ENCODE measurements around the gene ARHGAP45.

The ARHGAP45 gene

GRCh38 chr19:1070931-1071791 lies 4.2 kb downstream of the ARHGAP45 start:
- no peak for DNase-seq

GRCh38 chr19:1072371-1073015 lies 5.5 kb downstream of the ARHGAP45 start:
- no peak for DNase-seq

DNA sequence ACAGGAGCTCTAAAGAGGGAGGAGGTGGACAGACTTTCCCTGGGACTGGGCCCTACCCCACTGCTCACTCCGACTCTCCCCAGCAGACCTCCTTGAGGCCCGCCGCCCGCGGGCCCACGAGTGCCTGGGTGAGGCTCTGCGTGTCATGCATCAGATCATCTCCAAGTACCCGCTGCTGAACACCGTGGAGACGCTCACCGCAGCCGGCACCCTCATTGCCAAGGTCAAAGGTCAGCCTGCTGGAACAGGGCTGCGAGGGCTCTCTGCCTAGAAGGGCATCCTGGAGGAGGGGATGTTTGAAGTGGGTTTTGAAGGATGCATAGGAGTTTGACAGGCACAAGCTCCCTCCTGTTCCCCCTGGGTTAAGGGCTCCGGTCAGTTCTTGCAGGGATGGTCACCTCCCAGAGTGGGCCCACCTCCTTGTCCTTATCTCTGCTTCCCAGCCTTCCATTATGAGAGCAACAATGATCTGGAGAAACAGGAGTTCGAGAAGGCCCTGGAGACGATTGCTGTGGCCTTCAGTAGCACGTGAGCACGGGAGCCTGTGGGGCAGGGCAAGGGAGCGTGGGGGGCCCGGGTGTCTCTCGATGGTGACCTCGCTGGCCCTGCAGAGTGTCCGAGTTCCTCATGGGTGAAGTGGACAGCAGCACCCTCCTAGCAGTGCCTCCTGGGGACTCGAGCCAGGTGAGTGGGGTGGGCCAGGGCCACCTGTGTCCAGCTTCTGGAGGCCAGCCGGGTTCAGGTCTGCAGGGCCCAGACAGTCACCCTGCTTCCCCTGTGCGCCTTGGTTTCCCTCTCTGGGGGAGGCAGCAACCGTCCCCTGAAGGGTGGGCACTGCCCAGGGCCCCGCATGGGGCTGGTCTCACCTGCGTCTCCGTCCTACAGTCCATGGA lies 6.3 kb downstream of the ARHGAP45 start:
- DNase-seq = no peak

DNA sequence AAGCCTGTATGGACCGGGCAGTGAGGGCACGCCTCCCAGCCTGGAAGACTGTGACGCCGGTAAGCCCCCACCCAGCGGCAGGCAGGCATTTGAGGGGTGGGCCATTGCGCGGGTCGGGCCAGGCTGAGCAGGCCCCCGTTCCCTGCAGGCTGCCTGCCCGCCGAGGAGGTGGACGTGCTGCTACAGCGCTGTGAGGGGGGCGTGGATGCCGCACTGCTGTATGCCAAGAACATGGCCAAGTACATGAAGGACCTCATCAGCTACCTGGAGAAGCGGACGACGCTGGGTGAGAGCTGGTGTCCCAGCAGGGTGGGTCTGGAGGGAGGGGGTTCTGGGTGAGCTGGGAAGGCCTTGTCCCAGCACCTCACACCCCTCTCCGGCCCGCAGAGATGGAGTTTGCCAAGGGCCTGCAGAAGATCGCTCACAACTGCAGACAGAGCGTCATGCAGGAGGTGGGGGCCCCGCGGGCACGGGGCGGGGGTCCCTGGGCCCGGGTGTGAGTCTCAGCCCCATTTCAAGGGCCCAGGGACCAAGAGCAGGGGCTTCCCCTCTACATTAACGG lies 7.1 kb downstream of the ARHGAP45 start:
- no peak for DNase-seq

- DNase-seq = peak; percentile 94
Observed at GRCh38 chr19:1074544-1075283, 7.7 kb downstream of the ARHGAP45 start.

GRCh38 chr19:1076046-1076386 lies 9.0 kb downstream of the ARHGAP45 start:
- DNase-seq = no peak

DNA sequence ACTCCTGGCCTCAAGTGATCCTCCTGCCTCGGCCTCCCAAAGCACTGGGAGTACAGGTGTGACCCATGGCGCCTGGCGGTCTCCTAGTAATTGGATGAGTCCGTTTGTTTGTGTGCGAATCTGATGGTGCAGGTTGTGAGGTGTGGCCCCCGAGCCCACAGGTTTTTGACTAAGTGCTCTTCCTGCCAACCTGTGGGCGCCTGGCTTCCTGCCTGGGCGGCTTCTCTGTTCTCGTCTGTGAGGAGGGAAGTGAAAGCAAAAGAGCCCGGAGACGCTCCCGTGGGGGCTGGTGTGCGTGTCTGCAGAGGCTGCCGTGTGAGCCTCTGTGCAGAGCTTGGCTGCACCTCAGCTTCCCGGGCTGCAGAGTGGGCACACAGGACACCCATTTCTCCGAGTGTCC lies 10.0 kb downstream of the ARHGAP45 start:
- DNase-seq = peak; percentile 82

GRCh38 chr19:1079566-1080111 lies 12.7 kb downstream of the ARHGAP45 start:
- DNase-seq = peak; percentile 25

DNA sequence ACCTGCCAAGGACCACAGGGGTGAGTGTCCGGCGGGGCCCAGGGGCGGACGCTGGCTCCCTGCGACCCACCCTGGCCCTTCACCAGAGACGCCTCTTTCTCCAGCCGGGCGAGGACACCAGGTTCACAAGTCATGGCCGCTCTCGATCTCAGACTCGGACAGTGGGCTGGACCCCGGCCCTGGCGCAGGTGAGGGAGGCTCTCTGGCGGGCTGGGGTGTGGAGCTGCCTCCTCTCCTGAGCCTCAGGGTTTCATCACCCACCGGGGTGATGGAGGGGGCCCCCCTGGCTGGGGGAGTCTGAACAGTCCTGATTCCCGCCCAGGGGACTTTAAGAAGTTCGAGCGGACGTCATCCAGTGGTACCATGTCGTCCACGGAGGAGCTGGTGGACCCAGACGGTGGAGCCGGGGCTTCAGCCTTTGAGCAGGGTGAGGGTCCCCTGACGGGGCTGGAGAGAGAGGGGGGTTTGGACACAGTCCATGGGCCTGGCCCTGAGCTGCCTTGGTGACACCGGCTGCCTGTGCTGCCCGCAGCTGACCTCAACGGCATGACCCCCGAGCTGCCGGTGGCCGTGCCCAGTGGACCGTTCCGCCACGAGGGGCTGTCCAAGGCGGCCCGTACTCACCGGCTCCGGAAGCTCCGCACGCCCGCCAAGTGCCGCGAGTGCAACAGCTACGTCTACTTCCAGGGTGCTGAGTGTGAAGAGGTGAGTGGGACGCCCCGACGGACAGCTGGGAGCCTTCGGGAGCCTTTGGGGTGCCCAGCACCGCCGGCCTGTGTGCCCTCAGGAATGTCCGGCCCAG lies 13.6 kb downstream of the ARHGAP45 start:
- DNase-seq = no peak

GRCh38 chr19:1081301-1082164 lies 14.6 kb downstream of the ARHGAP45 start:
- DNase-seq = no peak

DNA sequence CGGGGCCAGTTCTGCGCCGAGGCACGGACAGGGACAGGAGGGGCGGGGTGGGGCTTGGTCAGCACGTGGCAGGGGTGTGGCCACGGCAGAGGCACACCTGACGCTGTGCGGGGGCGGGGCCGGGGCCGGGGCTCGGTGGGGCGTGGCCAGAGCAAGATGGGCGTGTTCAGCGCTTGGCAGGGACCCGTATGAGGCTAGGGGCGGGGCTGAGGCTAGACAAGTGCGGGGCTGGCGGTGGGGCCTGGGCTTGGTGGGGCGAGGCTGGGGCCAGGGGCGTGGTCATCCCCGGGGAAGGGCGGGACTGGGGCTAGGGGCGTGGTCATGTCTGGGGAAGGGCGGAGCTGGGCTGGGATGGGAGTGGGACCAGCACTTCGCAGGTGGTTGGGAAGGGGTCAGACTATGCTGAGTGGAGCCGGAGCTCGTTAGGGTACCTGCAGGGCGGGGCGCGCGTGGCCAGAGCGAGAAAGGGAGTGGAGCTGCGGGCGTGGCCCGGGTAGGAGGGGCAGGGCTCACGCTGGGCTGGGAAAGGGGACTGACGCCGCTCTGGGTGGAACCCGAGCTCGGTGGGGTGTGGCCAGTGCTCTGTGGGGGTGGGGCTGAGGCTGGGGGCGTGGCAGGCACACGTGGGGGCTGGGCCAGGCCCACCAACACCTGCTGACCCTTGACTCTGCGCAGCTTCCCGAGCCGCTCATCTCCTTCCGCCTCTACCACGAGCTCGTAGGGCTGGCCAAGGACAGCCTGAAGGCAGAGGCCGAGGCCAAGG lies 15.4 kb downstream of the ARHGAP45 start:
- peak; percentile 79 for DNase-seq

GRCh38 chr19:1082928-1083816 lies 16.2 kb downstream of the ARHGAP45 start:
- DNase-seq = no peak

GRCh38 chr19:1084024-1084868 lies 17.3 kb downstream of the ARHGAP45 start:
- DNase-seq = no peak

- DNase-seq = no peak
Observed at GRCh38 chr19:1085053-1085658, 18.2 kb downstream of the ARHGAP45 start.

DNA sequence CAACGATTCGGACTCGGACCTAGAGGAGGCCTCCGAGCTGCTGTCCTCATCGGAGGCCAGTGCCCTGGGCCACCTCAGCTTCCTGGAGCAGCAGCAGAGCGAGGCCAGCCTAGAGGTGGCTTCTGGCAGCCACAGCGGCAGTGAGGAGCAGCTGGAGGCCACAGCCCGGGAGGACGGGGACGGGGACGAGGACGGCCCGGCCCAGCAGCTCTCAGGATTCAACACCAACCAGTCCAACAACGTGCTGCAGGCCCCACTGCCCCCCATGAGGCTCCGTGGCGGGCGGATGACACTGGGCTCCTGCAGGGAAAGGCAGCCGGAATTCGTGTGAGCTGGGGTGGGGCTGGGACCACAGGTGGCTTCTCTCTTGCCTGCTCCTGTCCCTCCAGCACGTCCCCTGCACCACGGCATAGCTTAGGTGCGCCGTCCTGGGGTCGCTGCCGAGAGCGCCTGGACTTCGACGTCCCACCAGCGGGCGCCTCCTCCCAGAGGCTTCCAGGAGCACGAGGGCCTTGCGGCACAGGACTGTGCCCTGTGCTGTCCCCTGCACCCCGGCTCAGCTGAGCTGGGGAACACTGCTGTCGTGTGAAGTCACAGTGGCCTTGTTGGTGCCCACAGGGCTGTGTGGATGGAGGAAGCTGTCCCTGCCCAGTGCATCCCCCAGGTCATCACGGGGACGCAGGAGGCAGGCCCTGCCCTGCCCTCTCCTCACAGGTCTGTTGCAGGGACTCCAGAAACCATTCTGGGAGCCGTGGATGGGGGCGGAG lies 18.9 kb downstream of the ARHGAP45 start:
- DNase-seq = no peak

DNA sequence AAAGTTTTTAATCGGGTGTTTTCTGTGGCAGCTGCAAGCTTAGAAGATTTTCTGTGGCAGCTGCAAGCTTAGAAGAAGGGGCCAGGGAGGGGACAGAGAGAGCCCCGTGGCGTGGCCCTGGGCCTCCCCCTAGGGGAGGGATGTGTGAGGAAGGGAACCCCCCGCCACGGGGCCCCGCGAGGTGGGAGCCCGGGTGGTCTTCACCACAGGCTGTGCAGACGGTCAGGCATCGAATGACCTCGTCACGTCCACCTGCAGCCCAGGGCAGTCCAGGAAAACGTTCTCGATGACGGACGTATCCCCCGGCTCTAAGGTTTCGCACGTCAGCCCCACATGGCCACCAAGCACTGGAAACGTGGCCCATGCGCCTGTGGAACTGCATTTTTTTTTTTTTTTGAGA lies 19.6 kb downstream of the ARHGAP45 start:
- no peak for DNase-seq

Measured in effector CD8-positive, alpha-beta T cell (primary cell).